ENCODE measurements around the gene DLG1. TPM values are rescaled to one million over a fixed set of nuclear protein-coding genes. Genes with fewer than 3 reads are reported as not detected.

Gene DLG1
- total and polyA plus RNA-seq, 4 donors, result 12.7 to 51.2 (median 22.3) TPM

- Histone ChIP-seq H3K9me3 (ENCODE audit: control insufficient read depth in 4 of 4, low read length in 3 of 4) (peaks cover 0 to 7% (median 3%) of the 10 kb centered on the region in 4 donors), H3K27me3 (ENCODE audit: control insufficient read depth in 4 of 4, insufficient read depth in 4 of 4, low read length in 3 of 4) (no peaks in the 10 kb centered on the region), H3K4me3 (ENCODE audit: low read depth in 1 of 3, low read length in 3 of 3) (no peak overlapping the region), H3K4me1 (ENCODE audit: control insufficient read depth in 4 of 4, insufficient read depth in 4 of 4, low read length in 3 of 4) (no peaks in the 10 kb centered on the region), H3K9ac (ENCODE audit: low read depth in 1 of 2, low read length in 2 of 2) (no peak overlapping the region), H3K36me3 (ENCODE audit: control insufficient read depth in 4 of 4, insufficient read depth in 3 of 4, low read depth in 1 of 4, low read length in 3 of 4) (peaks cover 0 to 3% (median 1%) of the 10 kb centered on the region in 4 donors), H3K27ac (ENCODE audit: low read depth in 1 of 2, low read length in 2 of 2) (no peak overlapping the region)
- 87% methylated on average over 4 of the region's 4 CpGs for WGBS
- TF ChIP-seq CTCF (IDR thresholded peaks at IDR 0.05; ENCODE audit: low read depth, low read length, missing input control), result no peak
- no peak for TF ChIP-seq ATF3 (IDR thresholded peaks at IDR 0.05)
- TF ChIP-seq RXRA (IDR thresholded peaks at IDR 0.05), result no peak
- TF ChIP-seq MAX (IDR thresholded peaks at IDR 0.05), result no peak
- TF ChIP-seq NR2F2 (IDR thresholded peaks at IDR 0.05), result no peak
- no peak for TF ChIP-seq ZBTB33 (IDR thresholded peaks at IDR 0.05)
- TF ChIP-seq HNF4G (IDR thresholded peaks at IDR 0.05), result no peak
- no peak for TF ChIP-seq YY1 (IDR thresholded peaks at IDR 0.05)
- TF ChIP-seq REST (IDR thresholded peaks at IDR 0.05), result no peak
- TF ChIP-seq FOXA1 (IDR thresholded peaks at IDR 0.05), result no peak
- no peak for TF ChIP-seq JUND (IDR thresholded peaks at IDR 0.05)
- TF ChIP-seq FOXA2 (IDR thresholded peaks at IDR 0.05), result no peak
- no peak for DNase-seq (ENCODE audit: low spot score)
Observed at GRCh38 chr3:197249542-197249941, 48.9 kb downstream of the DLG1 start.

GRCh38 chr3:197248341-197248740, 50.1 kb downstream of the DLG1 start:
- H3K4me3 ChIP-seq (ENCODE audit: low read depth in 1 of 3, low read length in 3 of 3), result no peak overlapping the region
- peaks cover 0 to 11% (median 8%) of the 10 kb centered on the region in 4 donors for H3K36me3 ChIP-seq (ENCODE audit: control insufficient read depth in 4 of 4, insufficient read depth in 3 of 4, low read depth in 1 of 4, low read length in 3 of 4)
- peaks cover 0 to 12% (median 6%) of the 10 kb centered on the region in 4 donors for H3K9me3 ChIP-seq (ENCODE audit: control insufficient read depth in 4 of 4, low read length in 3 of 4)
- H3K27ac ChIP-seq (ENCODE audit: low read depth in 1 of 2, low read length in 2 of 2), result no peak overlapping the region
- no peak for DNase-seq (ENCODE audit: low spot score)
- WGBS, result 98% methylated on average over 4 of the region's 4 CpGs
- H3K9ac ChIP-seq (ENCODE audit: low read depth in 1 of 2, low read length in 2 of 2), result no peak overlapping the region
- TF ChIP-seq FOXA1 (IDR thresholded peaks at IDR 0.05) (no peak), JUND (IDR thresholded peaks at IDR 0.05) (no peak), REST (IDR thresholded peaks at IDR 0.05) (no peak), FOXA2 (IDR thresholded peaks at IDR 0.05) (no peak), ATF3 (IDR thresholded peaks at IDR 0.05) (no peak), YY1 (IDR thresholded peaks at IDR 0.05) (no peak), HNF4G (IDR thresholded peaks at IDR 0.05) (no peak)
- no peaks in the 10 kb centered on the region for H3K4me1 ChIP-seq (ENCODE audit: control insufficient read depth in 4 of 4, insufficient read depth in 4 of 4, low read length in 3 of 4)
- no peaks in the 10 kb centered on the region for H3K27me3 ChIP-seq (ENCODE audit: control insufficient read depth in 4 of 4, insufficient read depth in 4 of 4, low read length in 3 of 4)

All from liver (tissue), 9 donors.